GM21619 (cell line): ENCODE results near the gene ZNF468.
"Not testable (repeated sequence)": the region's sequence is repeated elsewhere in the genome, so short reads cannot be mapped to it uniquely, and the experiment has no call there.

Source experiments
- ATAC-seq: cut with Tn5 transposase; IDR thresholded peaks from one replicate; pipeline ENCODE4 v1.9.1; 2021; ENCODE audit not compliant: unreplicated experiment

The ZNF468 gene

DNA sequence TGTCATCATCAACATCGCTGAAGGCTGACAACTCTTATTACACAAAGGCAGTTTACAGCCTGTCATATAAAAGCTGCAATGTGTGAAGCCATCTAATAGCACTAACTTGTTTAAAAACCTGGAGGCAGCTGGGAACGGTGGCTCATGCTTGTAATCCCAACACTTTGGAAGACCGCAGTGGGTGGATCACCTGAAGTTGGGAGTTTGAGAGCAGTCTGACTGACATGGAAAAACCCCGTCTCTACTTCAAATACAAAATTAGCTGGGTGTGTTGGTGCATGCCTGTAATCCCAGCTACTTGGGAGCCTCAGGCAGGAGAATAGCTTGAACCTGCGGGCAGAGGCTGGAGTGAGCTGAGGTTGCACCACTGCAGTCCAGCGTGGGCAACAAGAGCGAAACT lies 27.6 kb downstream of the ZNF468 start:
- not testable (repeated sequence) for ATAC-seq

DNA sequence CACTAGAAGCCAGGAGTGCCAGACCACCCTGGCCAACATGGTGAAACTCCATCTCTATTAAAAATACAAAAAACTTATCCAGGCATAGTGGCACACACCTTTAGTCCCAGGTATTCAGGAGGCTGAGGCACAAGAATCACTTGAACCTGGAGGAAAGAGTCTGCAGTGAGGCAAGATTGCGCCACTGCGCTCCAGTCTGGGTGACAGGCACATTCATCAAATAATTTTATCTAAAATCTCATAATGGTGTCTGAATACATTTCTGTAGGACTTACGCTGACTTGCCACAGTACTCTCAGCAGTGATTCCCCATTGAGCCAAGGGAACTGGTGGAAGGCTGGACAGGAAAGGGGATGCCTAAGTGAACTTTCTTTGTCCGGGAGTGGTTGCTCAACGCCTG lies 31.7 kb downstream of the ZNF468 start:
- no peak for ATAC-seq

DNA sequence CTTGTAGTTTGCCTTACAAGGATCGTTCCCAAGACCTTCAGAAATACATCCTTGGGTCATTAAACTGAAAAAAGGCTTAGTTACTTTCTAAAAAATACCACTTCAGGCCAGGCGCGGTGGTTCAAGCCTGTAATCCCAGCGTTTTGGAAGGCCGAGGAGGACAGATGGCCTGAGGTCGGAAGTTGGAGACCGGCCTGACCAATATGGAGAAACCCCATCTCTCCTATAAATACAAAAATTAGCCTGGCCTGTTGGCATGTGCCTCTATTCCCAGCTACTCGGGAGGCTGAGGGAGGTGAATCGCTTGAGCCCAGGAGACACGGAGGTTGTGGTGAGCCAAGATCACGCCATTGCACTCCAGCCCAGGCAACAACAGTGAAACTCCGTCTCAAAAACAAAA lies 33.7 kb downstream of the ZNF468 start:
- no peak for ATAC-seq

DNA sequence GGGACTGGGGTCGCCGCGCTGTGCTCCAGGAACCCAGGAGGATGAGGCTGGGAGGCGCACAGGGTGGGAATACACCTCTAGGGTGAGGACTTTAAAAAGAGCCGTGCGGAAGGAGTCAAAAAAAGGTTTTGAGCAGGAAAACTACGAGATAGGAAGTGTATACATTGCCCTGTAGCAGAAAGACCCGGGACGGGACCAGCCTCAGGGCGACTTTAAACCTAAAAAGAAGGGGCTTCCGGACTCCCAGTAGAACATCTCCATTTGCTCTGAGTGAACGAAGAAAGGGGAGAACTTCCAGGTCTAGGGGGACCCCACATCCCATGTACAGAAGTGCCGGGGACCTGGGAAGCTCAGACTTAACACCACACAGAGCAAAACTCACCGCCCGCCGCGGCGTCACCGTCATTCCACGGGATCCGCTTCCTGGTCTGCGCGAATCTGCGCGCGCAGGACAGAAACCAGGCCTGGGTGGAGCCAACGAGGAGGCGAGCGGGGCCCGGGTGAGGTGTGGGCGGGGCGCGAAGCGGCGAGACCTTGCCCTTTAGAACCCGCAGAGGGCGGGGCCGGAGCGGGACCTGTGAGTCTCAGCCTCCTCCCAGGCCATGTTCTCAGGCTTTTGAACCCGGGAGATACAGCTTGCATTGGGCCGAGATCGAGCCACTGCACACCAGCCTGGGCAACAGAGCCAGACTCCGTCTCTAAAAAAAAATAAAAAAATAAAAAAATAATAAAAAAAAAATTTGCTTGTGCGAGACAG lies 36.0 kb downstream of the ZNF468 start, which contains the start of gene ZNF28:
TSS of gene ZNF28 (minus strand) at position 430 of the 757 bp plus-strand sequence. CDS start 3,675 bp downstream, outside the sequence.
- ATAC-seq: peak; percentile 98

DNA sequence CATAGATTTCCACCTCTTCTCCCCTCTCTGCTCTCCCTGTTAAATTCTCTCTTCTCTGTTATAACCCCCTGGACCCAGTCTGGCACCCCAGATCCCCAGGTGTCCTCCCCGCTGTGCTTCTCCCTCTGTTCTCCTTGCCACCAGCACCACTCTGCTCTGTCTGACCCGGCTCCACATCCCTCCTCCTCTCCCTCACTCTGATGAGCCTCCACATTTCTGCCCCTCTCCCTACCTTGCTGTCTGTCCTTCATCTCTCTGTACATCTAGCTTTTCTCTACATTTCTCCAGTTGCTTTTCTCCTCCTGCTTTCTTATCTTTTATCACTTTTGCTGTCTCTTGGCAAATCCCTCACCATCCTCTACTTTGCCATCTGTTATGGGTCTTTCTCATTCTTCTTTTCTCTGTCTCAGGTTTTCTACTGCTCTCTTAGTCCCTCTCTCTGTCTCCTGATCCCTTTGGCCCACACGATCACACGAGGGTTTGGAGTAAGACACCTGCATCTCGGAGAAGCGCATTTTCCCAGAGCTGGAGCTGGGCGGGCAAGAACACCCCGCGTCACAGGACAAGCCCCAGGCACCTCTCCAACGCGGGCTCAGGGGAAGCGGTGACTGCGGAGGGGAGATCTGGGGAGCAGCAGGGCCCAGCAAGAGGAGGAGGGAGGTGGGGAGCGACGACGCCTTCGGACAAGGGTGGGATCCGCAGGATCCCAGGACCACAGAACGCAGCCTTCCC lies 36.8 kb downstream of the ZNF468 start:
- ATAC-seq: peak; percentile 33

DNA sequence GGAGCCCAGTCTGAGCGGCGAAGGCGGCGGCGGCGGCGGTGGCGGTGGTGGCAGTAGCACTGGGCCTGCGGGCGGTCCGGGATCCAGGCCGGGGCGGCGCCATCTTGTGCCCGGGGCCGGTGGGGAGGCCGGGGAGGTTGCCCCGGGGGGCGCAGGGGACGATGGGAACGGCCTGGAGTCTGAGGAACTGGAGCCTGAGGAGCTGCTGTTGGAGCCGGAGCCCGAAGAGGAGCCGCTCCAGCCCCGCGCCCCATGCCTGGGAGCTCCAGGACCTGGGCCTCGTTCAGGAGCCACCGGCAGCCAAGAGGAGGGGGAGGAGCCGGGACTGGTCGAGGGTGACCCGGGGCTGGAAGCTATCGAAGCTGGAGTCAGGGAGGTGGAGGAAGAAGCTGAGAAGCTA lies 47.6 kb downstream of the ZNF468 start:
- ATAC-seq: no peak

DNA sequence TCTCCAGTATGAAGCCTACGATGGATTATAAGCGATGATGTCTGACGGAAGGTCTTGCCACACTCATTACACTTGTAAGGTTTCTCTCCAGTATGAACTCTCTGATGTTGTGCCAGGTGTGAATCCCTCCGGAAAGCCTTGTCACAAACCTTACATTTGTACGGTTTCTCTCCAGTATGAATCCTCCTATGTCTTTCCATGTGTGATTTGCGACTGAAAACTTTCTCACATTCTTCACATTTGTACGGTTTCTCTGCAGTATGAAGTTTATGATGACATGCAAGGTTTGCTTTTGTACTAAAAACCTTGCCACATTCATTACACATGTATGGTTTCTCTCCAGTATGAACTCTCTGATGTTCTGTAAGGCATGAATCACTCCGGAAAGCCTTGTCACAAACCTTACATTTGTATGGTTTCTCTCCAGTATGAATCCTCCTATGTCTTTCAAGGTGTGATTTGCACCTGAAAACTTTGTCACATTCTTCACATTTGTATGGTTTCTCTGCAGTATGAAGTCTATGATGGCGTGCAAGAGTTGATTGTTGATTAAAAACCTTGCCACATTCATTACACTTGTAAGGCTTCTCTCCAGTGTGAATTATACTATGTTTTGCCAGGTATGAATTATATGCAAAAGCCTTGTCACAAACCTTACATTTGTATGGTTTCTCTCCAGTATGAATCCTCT lies 57.3 kb downstream of the ZNF468 start:
- not testable (repeated sequence) for ATAC-seq

DNA sequence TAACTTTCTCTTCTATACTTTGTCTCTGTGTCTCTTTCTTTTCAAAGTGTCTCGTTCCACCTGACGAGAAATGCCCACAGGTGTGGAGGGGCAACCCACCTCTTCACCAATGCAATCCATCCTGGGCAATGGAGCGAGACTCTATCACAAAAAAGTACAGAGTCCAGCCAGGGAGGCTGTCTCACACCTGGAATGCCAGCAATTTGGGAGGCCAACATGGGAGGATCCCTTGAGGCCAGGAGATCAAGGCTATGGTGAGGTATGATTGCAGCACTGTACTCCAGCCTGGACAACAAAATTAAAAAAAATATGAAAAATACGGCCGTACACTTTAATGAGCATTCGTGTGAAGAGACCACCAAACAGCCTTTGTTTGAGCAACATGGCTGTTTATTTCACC lies 68.0 kb downstream of the ZNF468 start:
- no peak for ATAC-seq
